ENCODE results near the gene TAS2R43.
"Not testable (repeated sequence)": the region's sequence is repeated elsewhere in the genome, so short reads cannot be mapped to it uniquely, and the experiment has no call there.

TAS2R43 gene, protein sequence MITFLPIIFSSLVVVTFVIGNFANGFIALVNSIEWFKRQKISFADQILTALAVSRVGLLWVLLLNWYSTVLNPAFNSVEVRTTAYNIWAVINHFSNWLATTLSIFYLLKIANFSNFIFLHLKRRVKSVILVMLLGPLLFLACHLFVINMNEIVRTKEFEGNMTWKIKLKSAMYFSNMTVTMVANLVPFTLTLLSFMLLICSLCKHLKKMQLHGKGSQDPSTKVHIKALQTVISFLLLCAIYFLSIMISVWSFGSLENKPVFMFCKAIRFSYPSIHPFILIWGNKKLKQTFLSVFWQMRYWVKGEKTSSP

DNA sequence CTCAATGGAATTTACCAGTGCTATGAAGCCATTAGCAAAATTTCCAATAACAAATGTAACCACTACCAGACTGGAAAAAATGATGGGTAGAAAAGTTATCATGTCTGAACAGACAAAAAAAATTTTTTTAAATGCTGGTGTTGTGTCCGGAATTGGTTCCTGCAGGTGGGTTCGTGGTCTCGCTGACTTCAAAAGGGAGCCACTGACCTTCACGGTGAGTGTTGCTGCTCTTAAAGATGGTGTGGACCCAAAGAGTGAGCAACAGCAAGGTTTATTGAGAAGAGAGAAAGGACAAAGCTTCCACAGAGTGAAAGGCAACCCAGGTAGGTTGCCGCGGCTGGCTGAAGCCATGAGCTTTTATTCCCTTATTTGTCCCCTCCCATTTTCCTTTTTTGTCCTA is at the start of gene TAS2R43:
Gene TAS2R43 (minus strand): TSS at position 186 of the 400 bp plus-strand sequence. CDS start 84 bp downstream, at position 102.
- no peak for FAIRE-seq

DNA sequence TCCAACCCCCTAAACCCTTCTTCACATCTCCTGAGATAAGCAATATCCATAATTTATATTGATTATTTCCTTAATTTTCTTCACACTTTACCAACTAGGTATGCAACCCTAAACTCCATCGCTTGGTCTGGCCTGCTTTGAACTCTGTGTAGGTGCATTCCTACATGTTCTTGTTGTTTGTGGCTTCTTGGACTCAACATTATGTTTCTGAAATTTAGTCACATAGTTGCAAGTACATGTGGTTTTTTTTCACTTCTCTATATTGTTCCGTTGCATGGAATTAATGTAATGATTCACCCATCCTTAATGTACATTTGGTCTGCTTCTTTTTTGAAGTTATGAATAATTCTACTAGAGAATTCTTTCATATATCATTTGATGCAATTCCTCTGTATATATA is 44.0 kb upstream of the TAS2R43 start:
- no peak for FAIRE-seq

DNA sequence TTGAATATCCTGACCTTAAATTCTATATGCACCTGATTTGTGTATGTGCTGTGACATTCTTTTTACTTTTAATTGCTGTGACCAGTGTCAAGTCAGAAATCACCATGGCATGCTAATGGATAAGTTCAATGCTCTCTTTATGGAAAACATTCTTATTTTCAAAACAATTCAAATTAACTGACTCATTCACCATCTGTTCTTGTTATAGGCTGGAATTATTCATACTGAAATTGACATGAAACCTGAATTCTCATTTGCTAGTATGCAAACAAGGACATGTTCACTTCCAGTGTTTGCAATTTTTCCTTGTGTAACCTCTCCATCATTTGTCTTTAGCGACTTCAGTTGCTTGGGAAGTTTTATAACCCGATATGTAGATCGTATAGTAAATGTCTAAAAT is 42.2 kb upstream of the TAS2R43 start, which contains the start of gene TAS2R30:
Gene TAS2R30 (minus strand): TSS at position 340 of the 400 bp plus-strand sequence. CDS start 400 bp downstream, outside the sequence.
- no peak for FAIRE-seq

DNA sequence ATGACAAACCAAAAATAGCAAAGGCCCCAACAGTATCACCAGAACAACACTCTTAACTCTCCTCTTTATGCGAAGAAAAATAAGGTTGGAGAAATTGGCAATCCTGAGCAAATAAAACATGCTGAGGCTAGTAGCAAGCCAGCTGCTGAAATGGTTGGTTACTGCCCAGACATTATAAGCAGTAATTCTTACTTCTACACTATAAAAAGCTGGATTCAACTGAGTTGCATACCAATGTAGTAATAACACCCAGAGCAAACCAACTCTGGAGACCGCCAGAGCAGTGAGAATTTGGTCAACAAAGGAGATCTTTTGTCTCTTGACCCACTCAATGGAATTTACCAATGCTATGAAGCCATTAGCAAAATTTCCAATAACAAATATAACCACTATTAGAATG is 41.7 kb upstream of the TAS2R43 start:
- no peak for FAIRE-seq

DNA sequence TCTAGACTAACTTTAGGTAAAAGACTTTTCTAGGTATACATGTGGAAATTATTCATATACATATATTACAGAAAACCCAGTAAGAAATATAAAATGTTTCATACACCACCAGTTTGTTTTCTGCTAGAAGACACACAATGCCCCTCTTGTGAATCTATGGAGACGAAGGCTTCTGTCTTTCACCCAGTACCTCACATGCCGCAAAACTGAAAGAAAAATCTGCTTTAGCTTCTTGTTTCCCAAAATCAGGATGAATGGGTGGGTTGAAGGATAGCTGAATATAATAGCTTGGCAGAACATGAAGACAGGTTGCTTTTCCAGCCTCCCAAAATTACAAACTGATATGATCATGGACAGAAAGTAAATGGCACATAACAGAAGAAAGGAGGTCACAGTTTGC is 41.0 kb upstream of the TAS2R43 start:
- no peak for FAIRE-seq

DNA sequence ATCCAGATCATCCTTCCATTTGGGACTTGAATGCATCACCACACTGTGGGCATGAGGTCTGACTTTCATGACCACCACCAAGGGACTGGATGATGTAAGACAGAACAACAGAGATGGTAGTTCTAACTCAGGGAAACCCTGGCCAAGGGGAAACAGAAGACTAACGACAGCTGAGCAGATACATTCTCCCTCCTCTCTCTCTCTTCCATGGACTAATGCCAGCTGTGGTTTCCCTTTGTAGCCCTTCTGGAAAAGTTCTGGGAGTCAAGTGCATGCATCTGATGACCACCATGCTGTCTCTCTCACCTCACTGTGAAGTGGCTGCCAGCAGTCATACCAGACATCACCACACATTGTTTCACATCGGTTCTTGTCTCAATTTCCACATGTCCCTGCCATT is 38.9 kb upstream of the TAS2R43 start:
- no peak for FAIRE-seq

DNA sequence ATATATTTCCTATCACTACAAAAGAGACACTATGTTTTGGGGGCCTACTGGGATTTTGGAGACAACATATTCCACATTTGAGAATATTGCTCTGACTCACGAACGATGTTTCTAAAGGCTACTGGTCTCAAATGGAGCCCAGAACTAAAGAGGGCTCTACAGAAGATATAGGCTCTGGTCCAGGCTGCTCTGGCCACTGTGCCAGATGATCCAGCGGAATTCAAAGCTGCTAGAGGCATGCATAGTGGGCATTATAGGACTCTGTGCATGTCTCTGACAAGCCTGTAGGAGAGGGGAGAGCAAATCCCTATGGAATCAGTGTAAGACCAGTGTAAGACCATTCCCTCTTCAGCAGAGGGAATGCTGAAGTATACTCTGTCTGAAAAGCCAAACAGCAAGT is 38.3 kb upstream of the TAS2R43 start:
- no peak for FAIRE-seq

DNA sequence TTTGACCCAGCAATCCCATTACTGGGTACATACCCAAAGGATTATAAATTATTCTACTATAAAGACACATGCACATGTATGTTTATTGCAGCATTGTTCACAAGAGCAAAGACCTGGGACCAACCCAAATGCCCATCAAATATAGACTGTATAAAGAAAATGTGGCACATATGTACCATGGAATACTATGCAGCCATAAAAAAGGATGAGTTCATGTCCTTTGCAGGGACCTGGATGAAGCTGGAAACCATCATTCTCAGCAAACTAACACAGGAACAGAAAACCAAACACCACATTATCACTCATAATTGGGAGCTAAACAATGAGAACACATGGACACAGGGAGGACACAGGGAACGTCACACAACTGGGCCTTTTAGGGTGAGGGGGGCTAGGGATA is 22.0 kb upstream of the TAS2R43 start:
- not testable (repeated sequence) for FAIRE-seq

DNA sequence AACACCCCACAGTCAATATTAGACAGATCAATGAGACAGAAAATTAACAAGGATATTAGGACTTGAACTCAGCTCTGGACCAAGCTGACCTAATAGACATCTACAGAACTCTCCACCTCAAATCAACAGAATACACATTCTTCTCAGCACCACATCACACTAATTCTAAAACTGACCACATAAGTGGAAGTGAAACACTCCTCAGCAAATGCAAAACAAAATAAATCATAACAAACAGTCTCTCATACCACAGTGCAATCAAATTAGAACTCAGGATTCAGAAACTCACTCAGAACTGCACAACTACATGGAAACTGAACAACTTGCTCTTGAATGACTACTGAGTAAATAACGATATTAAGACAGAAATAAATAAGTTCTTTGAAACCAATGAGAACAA is 19.1 kb upstream of the TAS2R43 start:
- FAIRE-seq: not testable (repeated sequence)

DNA sequence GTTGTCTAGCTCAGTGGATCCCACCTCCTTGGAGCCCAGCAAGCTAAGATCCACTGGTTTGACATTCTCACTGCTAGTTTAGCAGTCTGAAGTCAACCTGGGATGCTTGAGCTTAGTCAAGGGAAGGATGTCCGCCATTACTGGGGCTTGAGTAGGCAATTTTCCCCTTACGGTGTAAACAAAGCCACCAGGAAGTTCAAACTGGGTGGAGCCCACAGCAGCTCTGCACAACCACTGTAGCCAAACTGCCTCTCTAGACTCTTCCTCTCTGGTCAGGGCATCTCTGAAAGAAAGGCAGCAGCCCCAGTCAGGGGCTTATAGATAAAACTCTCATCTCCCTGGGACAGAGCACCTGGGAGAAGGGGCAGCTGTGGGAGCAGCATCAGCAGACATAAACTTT is 16.7 kb upstream of the TAS2R43 start:
- FAIRE-seq: no peak

DNA sequence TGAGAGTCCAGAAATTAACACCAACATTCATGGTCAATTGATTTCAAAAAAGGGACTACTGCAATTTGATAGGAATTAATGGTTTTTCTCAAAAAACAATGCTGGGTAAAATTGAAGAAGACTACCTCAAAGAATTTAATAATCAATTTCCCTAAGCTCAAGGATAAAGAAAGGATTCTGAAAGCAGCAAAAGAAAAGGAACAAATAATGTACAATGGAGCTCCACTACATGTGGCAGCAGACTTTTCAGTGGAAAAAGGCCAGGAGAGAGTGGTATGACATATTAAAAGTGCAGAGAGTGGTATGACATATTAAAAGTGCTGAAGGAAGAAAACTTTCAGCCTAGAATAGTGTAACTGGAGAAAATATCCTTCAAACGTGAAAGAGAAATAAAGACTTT is 15.6 kb upstream of the TAS2R43 start:
- no peak for FAIRE-seq

DNA sequence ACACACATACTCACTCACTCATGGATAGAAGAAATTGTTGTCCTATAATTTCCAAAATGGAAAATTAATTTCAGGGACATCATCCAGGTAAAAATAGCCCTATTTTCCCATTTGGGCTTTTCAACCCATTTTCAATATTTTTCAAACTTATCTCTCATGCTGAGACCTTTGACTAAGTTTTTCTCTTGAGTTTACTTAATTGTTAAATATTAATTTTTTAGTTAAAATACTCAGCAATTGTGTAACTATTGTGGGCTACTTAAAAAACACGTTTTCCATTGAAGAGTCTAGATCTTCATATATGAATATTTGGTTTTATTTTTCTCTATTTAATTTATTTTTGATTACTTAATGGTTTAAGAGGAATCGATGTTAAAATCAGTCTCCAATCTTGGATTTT is 14.2 kb upstream of the TAS2R43 start:
- no peak for FAIRE-seq

DNA sequence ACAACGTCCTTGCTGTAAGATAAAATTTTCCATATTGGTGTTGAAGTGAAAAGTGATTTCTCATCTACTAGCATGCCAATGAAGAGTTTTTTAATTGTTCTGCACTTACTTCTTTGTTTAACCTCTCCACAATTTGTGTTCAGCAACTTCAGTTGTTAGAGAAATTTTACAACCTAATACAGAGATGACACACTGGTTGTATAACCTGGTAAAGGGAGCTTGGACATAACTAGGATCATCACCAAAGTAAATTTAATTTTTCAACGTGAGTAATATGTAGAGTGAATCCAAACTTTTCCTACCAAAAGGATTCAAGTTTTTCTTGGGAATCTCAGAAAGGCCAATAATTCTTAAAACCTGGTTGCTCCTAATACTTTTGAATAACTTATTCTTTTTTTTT is 13.4 kb upstream of the TAS2R43 start:
- FAIRE-seq: no peak

DNA sequence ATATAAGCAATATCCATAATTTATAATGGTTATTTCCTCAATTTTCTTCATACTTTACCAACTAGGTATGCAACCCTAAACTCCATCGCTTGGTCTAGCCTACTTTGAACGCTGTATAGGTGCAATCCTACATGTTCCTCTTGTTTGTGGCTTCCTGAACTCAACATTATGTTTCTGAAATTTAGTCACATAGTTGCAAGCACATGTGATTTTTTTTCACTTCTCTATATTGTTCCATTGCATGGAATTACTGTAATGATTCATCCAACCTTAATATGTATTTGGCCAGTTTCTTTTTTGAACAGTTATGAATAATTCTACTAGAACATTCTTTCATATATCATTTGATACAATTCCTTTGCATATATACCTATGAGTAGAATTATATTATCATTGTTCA is 2.8 kb upstream of the TAS2R43 start:
- not testable (repeated sequence) for FAIRE-seq

DNA sequence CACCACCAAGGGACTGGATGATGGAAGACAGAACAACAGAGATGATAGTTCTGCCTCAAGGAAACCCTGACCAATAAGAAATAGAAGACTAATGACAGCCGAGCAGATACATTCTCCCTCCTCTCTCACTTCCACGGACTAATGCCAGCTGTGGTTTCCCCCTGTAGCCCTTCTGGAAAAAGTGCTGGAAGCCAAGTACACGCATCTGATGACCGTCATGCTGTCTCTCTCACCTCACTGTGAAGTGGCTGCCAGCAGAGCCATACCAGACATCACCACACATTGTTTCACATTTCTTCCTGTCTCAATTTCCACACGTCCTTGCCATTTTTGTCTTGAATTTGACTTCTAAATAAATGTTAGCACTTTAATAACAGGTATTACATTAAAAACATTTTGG is 2.9 kb downstream of the TAS2R43 start:
- no peak for FAIRE-seq

DNA sequence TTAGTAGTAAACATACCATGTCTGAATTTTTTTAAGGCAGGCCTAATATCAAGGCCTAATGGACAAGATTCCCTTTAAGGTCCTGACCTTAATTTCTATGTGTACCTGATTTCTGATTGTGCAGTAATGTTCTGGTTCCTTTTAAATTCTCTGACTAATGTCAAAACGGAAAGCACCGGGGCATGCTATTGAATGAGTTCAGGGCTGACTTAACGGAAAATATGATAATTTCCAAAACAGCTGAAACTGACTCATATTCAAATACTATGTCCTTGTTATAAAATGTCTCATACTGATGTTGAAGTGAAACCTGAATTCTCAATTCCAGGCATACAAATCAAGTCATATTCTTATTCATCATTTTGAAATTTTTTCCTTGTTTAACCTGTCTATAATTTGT is 6.7 kb downstream of the TAS2R43 start:
- FAIRE-seq: no peak

DNA sequence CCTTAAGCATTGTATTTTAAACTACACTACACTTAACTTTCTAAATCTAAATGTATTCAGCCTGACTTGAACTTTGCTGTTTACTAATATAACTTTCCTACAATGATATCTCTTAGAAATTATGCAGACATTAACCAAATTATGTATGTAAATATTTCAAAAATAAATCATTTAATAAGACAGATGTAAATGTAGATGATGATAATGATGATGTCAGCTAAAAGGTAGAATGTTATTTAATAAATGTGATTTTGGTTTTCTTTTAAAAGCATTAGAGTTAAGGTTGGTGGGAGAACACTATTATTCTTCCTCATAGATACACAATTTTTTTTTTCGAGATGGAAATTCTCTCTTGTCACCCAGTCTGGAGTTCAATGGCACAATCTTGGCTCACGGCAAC is 10.1 kb downstream of the TAS2R43 start:
- FAIRE-seq: no peak

DNA sequence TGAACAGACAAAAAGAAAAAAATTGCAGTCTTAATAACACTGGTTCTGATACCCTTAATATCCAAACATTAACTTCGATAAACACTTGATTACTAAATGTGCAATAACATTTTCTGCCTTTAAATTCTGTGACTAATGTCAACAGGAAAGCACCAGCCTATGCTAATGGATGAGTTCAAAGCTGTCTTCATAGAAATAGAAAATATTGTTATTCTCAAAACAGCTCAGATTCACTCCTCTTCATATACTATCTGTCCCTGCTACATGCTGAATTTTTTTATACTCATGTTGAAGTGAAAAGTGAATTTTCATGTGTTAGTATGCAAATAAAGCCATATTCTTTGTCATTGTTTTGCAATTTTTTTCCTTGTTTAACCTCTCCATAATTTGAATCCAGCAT is 13.9 kb downstream of the TAS2R43 start:
- FAIRE-seq: no peak

DNA sequence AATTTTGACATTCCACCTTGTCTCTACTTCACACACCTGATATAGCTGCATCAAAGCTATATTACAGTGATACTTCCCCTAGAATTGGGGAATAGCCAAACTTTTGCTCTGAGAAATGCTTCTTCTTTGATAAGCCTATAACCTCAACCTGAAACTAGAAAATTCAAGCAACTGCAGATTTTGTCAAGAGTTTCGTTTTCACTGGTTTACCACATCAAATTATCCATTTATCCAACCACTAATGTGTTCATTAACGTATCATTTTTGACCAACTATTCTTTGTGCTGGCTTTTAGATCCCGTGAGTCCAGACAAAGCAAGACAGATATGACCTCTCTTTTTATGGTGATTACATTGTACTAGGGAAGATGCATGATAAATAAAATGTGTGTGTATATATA is 16.5 kb downstream of the TAS2R43 start:
- FAIRE-seq: no peak

DNA sequence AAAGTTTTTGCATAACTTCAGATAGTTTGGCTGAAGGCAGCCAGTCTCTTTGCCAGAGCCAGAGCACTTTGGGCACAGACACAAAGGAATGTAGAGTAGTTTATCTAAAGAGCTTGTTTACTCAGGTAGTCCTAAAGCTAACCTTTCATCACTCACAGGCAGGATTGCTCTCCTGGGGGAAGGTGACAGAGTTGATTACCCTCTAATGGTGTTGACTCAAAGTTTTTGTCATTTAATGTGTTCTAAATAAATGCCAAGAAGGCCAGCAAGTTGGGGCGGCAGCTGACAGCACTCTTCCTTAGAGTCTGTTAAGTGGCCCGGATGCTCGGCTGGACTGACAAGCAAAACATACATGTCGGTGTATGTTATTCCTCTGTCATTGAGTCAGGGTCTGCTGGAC is 20.7 kb downstream of the TAS2R43 start:
- no peak for FAIRE-seq

DNA sequence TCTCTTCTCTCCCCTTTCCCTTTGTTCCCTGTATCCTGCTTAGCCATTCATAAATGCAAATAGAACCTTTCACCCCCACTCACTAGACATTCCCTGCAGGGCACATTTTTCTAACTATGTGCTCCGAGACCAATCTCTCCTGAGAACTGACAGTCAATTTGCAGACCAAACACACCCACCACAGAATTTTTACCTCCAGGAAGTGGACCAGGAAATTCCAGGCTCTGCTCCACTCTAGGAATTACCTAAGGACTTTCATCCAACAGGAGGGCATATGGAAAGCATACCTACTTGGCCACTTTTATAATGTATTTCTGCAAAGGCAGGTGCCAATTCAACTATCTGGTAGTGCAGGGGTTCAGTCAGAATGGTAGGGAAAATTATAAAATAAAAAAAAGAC is 21.1 kb downstream of the TAS2R43 start:
- FAIRE-seq: no peak

DNA sequence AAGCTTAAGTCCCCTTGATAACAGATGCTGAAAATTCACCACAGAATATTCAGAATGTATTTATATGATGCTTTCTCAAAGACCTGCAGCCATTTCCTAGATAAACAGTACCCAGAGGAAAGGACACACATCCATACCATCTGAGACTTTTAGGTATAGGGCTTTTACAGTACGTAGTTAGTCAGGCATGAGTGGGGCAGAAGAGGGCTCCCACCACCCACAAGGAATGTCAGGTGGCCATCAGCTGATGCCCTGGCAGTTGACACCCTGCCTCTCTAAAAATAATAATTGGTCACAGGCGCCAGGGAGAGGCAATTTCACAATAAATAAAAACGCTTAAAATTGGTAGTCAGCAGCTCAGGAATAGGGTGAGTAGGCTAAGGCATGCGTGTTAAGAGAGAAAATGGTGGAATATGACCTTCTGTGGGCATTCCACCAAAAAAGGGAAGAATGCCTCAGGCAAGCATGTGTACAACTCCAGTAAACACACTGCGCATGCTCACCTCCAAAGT is 22.2 kb downstream of the TAS2R43 start:
- no peak for FAIRE-seq

DNA sequence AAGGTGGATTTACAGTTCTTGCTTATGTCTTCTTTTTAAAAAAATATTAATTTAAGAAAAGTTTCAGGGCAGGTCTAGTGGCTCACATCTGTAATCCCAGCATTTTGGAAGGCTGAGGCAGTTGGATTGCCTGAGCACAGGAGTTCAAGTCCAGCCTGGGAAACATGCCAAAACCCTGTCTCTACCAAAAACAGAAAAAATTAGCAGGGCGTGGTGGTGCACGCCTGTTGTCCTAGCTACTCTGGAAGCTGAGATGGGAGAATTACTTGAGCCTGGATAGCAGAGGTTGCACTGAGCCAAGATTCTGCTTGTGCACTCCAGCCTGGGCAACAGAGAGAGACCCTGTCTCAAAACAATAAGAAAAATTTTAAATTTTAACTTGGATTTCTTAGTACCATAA is 24.6 kb downstream of the TAS2R43 start:
- no peak for FAIRE-seq

DNA sequence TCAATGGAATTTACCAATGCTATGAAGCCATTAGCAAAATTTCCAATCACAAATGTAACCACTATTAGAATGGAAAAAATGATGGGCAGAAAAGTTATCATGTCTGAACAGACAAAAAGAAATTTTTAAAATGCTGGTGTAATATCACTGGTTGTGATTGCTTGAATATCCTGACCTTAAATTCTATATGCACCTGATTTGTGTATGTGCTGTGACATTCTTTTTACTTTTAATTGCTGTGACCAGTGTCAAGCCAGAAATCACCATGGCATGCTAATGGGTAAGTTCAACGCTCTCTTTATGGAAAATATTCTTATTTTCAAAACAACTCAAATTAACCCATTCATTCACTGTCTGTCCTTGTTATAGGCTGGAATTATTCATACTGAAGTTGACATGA is 29.9 kb downstream of the TAS2R43 start, which contains the start of gene TAS2R46:
Gene TAS2R46 (minus strand): TSS at position 101 of the 400 bp plus-strand sequence. CDS start 0 bp downstream, at position 101.
- FAIRE-seq: not testable (repeated sequence)

DNA sequence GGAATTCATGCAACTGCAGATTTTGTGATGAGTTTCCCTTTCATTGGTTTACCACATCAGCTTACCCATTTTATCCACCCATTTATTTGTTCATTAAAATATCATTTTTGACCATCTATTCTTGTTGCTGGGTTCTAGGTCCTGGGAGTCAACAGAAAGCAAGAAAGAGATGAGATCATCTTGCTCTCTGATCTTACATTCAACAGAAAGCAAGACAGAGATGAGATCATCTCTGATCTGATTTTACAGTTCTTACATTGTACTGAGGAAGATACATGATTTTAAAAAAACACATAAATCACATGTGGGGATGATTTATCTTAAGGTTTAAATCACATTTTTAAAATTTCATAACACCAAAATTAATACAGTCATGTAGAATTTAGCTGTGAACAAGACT is 32.3 kb downstream of the TAS2R43 start:
- no peak for FAIRE-seq
